CD4-positive, alpha-beta T cell treated with Interleukin-6 at 100 ng/mL for 8 hours (primary cell): ENCODE results near the gene BICDL2.

Experiments
- DNase-seq: peaks from one replicate; pipeline ENCODE4 v3.0.0-alpha.2; 2020; ENCODE audit warnings: mixed read lengths, low spot score

The BICDL2 gene

DNA sequence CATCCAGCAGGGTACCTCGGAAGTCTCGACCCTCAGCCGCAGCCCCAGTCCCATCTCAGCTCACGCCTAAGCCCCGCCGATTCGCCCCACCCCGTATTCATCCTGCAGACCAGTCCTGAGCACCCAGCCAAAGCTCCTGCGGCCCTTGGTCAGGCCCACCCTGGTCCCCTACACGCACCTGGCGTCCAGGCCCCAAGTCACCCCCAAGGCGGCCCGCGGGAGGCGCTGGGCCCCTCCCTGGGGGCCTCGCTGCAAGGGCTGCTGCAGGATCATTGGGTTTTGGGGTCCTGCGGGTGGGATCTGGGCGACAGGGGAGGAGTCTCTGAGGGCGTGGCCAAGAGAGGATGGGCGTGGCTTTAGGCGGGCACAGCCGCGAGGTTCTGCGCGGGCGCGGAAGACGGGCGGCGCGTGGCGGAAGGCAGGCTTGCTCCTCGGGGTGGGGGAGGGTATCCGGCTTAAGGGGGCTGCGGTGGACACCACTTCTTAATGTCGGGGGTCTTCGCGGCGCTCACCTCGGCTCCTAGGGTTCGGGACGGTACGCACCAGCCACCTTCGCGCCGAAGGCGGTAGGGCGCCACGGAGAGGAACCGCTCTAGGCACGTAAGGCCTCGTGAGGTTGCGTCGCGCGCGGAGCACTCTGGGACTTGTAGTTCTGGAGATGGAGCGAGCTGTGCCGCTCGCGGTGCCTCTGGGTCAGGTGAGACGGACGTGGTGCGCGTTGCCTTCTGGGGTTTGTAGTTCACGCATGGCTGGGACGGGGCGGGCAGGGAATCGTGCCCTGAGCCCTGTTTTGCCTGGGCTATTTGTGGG is 12.9 kb downstream of the BICDL2 start, which contains the start of the genes HCFC1R1 and THOC6:
TSS of gene HCFC1R1 (minus strand) at position 274 of the 810 bp plus-strand sequence. CDS start at position 273, 1 bp downstream.
TSS of gene THOC6 (plus strand) at position 367 of the 810 bp plus-strand sequence. CDS start at position 659, 292 bp downstream.
- DNase-seq, result peak; percentile 95

GRCh38 chr16:3023415-3023668 is 13.4 kb downstream of the BICDL2 start:
- DNase-seq, result no peak

GRCh38 chr16:3022684-3023414 is 13.9 kb downstream of the BICDL2 start:
- no peak for DNase-seq

DNA sequence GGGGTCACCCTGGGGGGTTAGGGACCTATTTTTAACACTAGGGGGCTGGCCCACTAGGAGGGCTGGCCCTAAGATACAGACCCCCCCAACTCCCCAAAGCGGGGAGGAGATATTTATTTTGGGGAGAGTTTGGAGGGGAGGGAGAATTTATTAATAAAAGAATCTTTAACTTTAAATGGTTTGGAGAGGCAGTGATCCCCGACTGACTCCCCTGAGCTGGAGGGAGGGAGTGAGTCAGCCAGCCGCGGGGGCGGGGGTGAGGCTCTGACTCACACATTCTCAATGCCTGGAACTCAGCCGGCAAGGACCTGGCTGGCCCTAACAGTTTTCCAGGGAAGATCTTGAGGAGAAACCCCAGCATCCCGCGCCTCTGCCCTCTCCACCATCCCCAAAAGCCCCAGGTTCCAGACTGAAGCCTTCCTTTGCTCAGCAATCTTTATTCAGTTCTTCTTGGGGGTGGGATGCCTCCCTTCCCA is 14.5 kb downstream of the BICDL2 start:
- DNase-seq, result peak; percentile 74

- DNase-seq, result peak; percentile 59
These were observed 15.1 kb downstream of the BICDL2 start for GRCh38 chr16:3021449-3022207.

DNA sequence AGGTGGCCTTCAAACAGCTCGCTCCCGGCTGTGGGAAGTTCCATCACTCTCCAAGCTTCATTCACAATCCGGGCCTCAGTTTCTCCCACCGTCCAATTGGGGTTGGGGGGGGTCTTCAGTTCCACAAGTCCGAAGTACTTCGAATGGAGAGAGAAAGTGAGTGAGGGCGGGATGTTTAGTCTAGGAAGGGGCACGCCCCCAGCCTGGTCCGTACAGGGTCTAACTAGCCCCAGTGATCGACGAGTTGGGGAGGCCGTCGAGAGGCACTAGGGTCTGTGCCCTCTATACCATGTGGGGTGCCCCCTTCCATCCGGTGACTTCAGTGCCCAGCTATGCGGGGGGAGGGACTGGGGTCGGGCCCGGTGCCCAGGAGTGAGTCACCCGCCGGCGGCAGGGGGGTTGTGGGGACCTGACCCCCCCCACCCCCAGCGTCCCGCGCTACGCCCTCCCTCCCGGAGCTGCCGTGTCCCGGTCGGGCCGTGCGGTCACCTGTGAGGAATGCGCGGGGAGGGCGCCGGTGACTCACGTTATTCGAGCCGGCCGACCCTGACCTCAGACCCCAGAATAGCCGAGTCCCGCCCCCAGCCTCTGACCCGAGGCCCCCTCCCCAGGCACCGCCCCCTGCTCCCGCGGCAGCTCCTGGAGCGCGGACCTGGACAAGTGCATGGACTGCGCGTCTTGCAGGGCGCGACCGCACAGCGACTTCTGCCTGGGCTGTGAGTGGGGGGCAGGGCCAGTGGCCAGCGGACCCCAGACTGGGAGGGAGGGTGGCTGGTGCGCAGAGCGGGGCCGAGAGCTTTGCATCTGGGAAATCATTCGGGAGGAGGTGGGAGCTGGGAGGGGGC is 15.9 kb downstream of the BICDL2 start:
- DNase-seq, result peak; percentile 59

DNA sequence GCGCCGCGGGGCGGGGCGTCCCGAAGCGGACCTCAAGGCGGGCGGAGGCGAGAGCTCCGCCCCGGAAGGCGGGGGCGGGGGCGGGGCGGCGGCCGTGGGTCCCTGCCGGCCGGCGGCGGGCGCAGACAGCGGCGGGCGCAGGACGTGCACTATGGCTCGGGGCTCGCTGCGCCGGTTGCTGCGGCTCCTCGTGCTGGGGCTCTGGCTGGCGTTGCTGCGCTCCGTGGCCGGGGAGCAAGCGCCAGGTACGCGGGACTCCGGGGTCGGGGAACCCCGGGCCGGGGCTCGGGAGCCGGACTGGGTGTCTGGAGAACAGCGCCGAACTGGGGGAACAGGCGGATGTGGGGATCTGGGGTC is 16.5 kb downstream of the BICDL2 start, which contains the start of gene TNFRSF12A:
TSS of gene TNFRSF12A (plus strand) at position 122 of the 357 bp plus-strand sequence. CDS start at position 152, 30 bp downstream.
- DNase-seq, result peak; percentile 66

- no peak for DNase-seq
These were observed 17.0 kb downstream of the BICDL2 start for GRCh38 chr16:3019594-3020246.

DNA sequence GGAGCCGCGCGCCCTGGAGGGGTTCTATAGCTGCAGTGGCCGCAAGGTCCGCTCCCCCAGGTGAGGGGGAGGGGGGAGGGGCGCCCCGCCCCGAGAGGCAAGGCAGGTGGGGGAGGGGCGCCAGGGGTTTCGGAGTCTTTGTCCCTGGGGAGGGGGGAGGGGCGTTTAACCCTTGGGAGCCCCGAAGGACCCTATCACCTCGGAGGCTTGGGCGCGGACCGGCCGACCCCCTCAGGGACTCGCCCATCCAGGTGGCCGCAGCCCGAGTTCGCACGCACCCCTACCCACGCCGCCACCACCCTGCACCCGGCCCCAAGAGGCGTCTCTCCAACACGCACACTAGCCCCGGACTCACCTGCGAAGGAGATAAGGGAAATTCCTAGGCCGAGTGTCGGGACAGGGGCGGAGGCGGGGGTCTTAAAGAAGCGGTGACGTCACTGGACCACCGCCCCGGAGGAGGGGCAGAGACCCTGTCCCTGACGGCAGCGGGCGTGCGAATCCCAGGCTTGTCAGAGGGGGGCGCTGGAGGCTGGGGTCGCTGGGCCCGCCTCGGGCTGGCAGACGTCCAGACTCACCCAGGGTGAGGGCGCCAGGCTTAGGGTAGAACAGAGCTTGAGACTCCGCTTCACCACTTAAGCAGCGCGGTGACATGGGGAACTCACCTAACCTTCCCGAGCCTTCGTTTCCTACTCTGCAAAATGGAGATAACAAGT is 18.8 kb downstream of the BICDL2 start, which contains the start of gene CLDN6:
TSS of gene CLDN6 (minus strand) at position 390 of the 713 bp plus-strand sequence. CDS start 2,162 bp downstream, outside the sequence.
- DNase-seq, result no peak

- no peak for DNase-seq
These were observed 19.4 kb downstream of the BICDL2 start for GRCh38 chr16:3017344-3017743.

DNA sequence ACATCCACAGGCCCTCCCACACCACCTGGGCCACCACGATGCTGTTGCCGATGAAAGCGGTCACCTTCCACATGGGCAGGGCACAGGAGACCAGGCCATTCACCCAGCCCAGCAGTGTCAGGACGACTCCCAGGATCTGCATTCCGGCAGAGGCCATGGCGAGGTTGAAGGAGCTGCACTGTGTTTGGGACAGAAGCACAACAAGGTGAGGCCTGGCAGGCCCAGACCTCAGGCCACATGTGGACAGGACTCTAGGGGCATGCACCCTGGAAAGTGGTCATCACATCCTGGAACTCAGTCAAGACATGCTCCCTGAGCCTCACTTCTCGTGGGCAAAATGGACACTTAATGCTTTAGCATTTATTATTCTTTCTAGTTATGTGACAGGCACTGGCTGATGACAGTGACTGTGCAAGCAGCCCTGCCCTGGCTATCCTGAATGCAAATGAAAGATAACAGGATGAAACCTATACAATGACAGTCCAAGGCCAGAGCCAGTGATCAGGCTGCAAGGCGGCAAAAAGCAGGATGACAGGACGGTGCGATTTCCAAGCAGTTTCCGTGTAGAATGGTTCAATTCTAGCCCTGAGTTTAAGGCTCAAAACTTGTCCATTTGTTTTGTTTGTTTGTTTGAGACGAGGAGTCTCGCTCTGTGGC is 20.8 kb downstream of the BICDL2 start:
- DNase-seq, result no peak

DNA sequence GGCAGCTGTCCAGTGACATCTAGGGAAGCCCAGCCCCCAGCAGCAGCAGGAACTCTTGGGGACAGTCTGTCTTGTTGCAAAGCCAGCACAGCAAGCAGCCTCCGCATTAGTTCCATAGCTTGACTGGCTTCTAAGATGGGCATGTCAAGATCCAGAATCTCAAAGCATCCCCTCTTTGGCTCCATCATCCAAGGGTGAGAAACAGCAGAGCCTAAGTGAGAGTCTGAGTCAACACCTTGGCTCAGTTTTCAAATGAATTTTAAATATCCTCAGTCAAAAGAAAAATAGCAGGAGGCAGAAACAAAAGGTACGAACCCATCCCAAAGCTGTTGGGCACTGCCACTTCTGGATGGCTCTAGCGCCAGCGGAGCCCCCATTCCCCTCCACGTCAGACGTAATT is 21.8 kb downstream of the BICDL2 start:
- DNase-seq, result no peak

GRCh38 chr16:3013998-3014690 is 22.6 kb downstream of the BICDL2 start:
- no peak for DNase-seq

- DNase-seq, result no peak
These were observed 23.2 kb downstream of the BICDL2 start for GRCh38 chr16:3013491-3013951.

- DNase-seq, result no peak
These were observed 23.8 kb downstream of the BICDL2 start, which contains the start of gene CLDN9 for GRCh38 chr16:3012828-3013420. TSS of gene CLDN9 (plus strand) at chr16:3012923. CDS start at chr16:3013363, 440 bp downstream.

GRCh38 chr16:3012246-3012645 is 24.5 kb downstream of the BICDL2 start:
- no peak for DNase-seq

- no peak for DNase-seq
These were observed 26.2 kb downstream of the BICDL2 start for GRCh38 chr16:3010510-3010909.
